ENCODE measurements around the gene TLE4. TPM values are rescaled to one million over a fixed set of nuclear protein-coding genes. Genes with fewer than 3 reads are reported as not detected.

TLE4 gene
- total RNA-seq, 4 donors from 2014 or later: 30.1 to 32.9 (median 30.7) TPM

DNA sequence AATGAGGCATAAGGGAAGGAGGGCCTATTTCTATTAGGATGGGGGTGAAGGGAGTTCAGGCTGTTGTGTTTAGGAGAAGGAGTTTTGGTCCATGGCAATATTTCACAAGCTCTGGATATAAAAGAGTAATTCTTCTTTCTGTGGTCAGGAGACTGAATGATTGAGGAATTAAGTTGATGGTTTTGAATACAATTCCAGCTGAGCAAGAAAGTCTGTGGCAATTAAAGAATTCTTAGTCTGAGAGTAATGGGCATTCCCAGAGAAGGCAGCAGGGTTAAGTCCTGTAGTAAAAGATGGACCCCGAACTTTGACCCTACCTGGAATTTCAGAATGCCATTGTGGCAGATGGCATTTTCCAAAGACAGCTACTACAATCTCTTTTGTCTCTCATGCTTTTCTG, 202.6 kb downstream of the TLE4 start:
- TF ChIP-seq, protein P1, sequence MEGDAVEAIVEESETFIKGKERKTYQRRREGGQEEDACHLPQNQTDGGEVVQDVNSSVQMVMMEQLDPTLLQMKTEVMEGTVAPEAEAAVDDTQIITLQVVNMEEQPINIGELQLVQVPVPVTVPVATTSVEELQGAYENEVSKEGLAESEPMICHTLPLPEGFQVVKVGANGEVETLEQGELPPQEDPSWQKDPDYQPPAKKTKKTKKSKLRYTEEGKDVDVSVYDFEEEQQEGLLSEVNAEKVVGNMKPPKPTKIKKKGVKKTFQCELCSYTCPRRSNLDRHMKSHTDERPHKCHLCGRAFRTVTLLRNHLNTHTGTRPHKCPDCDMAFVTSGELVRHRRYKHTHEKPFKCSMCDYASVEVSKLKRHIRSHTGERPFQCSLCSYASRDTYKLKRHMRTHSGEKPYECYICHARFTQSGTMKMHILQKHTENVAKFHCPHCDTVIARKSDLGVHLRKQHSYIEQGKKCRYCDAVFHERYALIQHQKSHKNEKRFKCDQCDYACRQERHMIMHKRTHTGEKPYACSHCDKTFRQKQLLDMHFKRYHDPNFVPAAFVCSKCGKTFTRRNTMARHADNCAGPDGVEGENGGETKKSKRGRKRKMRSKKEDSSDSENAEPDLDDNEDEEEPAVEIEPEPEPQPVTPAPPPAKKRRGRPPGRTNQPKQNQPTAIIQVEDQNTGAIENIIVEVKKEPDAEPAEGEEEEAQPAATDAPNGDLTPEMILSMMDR (IDR thresholded peaks at IDR 0.05): no peak
- ATAC-seq (ENCODE audit: low FRiP score): no peak
- no peak for DNase-seq (ENCODE audit: low spot score)
